Ramos (cell line): ENCODE data around the gene TRUB2.
"Not testable (repeated sequence)": the region's sequence is repeated elsewhere in the genome, so short reads cannot be mapped to it uniquely, and the experiment has no call there.

Source experiments
- in situ Hi-C: fragments of 300-500 bp; cut with MboI; formaldehyde crosslinking; loops from one replicate; pipeline ENCODE4 v1.14.3; 2022; ENCODE audit warnings: low sequenced_read_pairs; ENCODE audit not compliant: unreplicated experiment

Gene TRUB2

DNA sequence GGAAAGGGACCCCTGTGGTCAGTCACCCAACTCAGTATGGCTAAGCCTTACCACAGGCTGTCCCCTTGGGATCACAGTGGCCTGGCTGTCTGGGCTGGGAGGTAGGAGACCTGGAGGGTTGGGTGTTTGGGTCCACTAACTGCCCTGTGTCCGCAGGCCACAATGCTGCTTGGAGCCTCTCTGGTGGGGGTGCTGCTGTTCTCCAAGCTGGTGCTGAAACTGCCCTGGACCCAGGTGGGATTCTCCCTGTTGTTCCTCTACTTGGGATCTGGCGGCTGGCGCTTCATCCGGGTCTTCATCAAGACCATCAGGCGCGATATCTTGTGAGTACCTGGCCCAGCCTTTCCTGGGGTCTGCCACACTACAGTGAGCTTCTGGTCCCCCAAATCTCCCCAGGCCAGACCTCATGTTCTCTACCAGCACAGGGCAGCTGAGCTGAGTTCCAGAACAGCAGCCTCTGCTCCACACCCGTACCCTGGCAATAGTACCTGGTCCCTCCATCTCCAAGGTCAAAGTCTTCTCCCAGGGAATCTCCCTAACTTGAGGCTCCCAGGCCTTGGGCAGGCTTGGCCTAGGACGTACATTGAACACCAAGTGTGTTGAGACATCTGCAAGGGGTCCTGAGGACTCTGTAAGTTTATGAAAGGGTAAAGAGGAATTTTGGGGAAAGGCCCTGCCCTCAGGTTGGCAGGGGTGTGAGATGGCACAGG lies 20.9 kb upstream of the TRUB2 start:
- in situ Hi-C loops, result no loop called here

DNA sequence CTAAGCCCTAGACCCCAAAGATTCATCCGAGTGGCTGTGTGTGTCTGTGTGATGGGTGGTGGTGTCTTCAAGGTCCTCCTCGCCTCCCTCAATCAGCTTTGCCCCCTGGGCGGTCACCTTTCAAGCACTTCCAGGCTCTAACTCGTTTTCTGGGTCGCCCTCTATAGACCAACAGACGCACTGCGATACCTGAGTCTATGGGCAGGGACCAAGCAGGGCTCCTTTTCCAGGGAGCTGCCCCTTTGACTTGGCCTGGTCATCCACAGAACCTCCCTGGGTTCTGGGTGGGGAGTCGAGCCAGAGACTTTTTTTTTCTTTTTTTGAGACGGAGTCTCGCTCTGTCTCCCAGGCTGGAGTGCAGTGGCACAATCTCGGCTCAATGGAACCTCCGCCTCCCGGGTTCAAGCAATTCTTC lies 19.2 kb upstream of the TRUB2 start:
- in situ Hi-C loops, result no loop called here

DNA sequence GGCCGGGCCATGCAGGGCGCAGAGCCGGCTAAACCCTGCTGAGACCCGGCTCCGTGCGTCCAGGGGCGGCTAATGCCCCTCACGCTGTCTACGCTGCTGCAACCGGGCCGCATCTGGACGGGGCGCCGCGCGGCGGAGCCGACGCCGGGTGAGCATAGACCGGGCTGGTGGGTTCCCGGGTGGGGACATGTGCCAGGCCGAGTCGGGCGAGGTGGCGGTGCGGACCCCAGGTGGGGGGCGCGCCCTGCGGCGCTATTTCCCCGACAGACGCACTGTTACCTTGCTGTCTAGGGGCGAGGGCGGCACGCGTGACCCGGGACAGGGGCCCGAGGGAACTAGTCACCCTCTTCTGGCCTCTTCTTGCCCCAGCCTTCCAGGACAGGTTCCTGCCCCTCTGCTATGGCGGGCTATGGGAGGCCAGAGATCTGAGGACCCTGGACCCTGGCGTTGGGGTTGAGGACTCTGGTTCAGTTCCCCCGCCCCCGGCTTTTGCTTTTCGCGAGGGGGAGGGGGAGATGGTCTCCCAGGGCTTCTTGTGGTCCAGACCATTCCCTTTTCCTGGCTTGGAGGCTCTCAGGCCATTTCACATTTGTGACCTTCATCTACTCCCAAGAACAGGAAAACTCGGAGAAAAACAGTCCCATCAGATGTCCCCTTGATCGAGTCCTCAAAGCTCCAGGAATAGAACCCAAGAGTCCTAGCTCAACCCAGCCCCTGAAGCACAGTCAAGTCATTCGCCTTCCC lies 18.6 kb upstream of the TRUB2 start:
- in situ Hi-C loops, result no loop called here

DNA sequence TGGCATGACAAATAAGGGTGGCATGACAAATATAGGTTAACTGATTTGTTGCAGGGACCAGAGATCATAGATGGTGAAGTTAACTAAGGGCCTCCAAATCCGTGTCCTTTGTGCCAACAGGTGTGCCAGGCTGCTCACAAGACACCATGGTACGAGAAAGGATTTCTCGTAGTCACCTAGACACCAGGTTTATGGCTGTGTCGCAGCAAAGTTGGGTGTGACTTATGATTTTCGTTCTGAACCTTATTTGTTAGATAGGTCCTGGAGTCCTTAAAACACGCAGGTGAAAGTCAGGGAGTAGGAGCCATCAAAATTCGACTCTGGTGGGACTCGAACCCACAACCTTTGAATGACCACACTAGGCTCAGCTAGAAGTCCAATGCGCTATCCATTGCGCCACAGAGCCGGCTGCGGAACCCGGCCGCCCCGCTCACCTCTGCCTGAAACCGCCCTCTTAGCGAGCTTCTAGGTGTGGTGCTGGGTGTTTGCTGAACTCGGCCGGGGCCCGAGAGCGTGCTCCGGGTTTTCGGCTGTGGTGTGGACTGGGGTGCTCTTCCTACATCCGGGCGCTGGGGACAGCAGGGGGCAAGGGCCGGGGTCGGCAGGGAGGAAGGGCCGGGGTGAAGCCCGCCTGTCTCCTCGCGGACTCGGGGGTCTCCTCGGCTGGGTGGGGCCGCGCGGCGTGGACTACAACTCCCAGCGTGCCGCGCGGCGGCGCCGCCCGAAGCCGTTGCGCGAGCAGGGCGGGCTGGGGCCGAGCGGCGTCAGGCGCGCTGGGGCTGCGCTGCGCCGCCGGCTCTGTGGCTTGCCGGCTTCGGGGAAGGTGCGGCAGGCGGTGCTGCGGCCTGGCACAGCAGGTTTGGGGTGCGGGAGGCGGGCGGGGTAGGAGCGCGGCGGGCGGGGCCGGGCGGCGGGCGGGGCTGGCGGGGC lies 17.8 kb upstream of the TRUB2 start, which contains the start of gene SLC27A4:
TSS of gene SLC27A4 (plus strand) at position 767 of the 930 bp plus-strand sequence. CDS start 2,606 bp downstream, outside the sequence.
- in situ Hi-C loops, result no loop called here

DNA sequence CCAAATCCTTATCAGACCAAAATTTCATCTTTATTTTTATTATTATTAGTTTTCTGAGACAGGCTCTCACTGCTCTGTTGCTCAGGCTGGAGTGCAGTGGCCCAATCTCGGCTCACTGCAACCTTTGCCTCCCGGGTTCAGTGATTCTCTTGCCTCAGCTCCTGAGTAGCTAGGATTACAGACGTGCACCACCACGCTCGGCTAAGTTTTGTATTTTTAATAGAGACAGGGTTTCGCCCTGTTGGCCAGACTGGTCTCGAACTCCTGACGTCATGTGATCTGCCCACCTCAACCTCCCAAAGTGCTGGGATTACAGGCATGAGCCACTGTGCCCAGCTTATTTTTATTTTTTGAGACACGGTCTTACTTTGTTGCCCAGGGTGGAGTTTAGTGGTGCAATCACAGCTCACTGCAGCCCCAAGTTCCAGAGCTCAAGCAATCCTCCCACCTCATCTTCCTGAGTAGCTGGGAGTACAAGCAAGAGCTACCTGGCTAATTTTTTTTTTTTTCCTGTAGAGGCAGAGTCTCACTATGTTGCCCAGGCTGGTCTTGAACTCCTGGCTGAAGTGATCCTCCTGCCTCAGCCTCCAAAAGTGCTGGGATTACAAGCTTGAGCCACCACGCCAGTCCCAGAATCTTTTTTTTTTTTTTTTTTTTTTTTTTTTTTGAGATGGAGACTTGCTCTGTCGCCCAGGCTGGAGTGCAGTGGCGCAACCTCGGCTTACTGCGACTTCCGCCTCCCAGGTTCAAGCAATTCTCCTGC lies 16.8 kb upstream of the TRUB2 start:
- in situ Hi-C loops, result not testable (repeated sequence)

DNA sequence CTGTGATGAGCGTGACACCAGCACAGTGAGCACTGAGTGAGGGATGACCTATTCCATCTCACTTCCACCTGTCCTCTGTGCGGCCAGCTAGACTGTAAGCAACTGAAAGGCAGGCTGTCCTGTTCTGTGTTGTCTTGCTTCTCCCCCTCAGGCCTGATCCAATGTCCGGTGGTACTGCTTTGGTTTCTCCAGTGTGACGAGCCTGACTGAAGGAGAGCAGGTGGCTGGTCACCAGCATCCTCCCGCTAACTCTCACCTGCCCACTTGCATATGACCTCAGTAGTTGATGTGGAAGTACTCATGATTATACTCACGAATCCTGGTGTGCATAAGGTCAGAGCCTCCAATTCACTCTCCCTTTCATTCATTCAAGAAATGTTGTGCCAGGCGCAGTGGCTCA lies 15.7 kb upstream of the TRUB2 start:
- in situ Hi-C loops, result no loop called here

DNA sequence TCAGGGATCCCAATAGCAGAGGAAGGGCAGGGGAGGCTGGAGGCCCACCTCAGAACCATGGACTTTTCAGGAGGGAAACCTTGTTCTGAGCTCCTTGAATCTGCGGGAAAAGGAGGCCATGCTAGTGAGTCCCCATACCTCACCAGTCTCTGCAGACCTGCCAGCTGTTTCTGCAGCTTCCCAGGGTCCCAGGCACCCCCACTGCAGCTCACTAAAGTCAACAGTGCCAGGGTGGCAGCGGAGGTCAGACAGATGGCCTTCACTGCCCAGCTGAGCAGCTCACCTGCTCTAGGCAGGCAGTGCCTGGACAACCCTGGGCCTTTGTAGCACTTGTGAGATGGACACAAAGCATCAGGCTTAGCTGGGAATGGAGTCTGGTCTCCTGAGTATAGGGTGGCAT lies 13.7 kb upstream of the TRUB2 start:
- in situ Hi-C loops, result no loop called here

DNA sequence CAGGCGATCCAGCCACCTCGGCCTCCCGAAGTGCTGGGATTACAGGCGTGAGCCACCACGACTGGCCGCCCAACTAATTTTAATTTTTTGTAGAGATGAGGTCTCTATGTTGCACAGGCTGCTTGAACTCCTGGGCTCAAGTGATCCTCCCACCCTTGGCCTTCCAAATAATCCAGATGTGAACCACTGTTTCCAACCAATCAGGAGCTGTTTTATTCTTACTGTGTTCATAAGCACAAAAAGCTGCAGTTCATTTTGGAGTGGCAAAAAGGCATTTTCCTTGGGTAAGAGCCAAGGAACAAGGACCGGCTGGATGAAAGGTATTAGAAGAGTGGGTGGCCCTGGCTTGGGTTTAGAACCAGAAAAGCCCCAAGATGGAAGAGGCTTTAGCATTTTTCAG lies 12.9 kb upstream of the TRUB2 start:
- in situ Hi-C loops, result no loop called here

DNA sequence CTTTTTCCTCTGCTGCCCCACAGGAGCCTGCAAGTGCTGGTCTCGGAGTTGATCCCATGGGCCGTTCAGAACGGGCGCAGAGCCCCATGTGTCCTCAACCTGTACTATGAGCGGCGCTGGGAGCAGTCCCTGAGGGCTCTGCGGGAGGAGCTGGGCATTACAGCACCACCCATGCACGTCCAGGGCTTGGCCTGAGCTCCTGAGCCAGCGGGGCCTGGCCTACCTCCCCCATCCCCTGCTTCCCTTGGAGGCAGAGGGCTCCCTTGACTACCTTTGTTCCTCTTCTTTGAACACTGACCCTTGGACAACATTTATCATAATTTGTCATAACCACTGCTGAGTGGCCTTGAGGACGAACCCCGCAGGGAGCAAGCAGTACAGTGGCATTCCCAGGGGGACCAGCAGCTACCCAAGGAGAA lies 11.2 kb upstream of the TRUB2 start:
- in situ Hi-C loops, result no loop called here

DNA sequence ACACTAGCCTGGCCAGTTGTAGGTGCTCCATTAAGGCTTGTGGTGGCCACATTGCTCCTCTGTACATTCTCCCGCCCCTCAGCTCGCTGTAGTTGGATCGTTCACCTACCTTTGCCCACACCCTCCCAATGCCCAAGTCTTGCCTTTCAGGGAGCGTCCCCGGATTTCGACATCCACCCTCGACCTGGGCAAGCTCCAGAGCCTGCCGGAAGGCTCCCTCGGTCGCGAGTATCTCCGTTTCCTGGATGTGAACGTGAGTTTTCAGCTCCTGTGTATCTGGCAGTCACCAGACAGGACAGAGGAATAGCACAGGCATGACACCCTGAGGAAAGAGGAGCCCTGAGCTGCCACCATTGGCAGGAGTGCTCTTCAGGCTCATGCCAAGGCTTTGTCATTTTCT lies 3.4 kb upstream of the TRUB2 start:
- in situ Hi-C loops, result no loop called here

DNA sequence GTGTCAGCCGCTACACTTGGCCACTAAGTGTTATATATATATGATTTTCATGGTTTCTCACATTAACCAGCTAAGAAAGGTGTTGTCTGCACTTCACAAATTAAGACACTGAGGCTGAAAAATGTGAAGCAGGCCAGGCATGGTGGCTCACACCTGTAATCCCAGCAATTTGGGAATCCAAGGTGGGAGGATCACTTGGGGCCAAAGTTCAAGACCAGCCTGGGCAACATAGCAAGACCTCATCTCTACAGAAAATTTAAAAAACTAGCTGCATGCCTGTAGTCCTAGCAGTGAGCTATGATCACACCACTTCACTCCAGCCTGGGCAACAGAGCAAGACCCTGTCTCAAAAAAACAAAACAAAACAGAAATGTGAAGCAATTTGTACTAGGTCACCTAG lies 2.2 kb upstream of the TRUB2 start:
- in situ Hi-C loops, result no loop called here

DNA sequence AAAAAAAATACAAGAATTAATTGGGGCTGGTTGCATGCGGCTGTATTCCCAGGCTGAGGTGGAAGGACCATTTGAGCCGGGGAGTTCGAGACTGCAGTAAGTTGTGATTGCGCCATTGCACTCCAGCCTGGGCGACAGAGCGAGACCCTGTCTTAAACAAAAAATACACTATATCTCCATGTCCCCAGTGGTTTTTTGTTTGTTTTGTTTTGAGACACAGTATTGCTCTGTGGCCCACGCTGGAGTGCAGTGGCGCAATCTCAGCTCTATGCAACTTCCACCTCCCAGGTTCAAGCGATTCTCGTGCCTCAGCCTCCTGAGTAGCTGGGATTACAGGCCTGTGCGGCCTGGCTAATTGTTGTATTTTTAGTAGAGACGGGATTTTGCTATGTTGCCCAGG lies 1.5 kb upstream of the TRUB2 start:
- in situ Hi-C loops, result no loop called here

DNA sequence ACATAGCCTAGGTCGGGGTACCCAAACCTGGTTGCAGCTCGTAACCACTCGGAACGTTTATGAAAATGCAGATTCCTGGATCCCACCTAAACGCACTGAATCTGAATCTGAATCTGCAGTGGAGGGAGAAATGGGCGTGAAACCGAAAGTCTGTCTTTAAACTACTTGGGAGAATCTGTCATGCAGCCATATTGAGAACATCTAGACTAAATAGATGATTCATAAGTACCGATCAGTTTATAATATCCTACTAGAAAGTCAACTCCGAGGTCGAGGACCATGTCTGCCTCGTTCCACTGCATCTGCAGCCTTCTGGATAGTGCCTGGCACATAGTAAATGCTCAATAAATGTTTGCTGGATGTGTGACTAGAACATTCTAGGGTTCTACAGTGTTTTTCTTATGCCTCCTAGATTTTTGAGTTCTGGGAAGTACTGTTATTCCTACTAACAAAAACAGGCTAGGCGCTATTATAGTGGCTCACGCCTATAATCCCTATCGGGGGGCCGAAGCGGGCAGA lies 1.0 kb upstream of the TRUB2 start:
- in situ Hi-C loops, result no loop called here

DNA sequence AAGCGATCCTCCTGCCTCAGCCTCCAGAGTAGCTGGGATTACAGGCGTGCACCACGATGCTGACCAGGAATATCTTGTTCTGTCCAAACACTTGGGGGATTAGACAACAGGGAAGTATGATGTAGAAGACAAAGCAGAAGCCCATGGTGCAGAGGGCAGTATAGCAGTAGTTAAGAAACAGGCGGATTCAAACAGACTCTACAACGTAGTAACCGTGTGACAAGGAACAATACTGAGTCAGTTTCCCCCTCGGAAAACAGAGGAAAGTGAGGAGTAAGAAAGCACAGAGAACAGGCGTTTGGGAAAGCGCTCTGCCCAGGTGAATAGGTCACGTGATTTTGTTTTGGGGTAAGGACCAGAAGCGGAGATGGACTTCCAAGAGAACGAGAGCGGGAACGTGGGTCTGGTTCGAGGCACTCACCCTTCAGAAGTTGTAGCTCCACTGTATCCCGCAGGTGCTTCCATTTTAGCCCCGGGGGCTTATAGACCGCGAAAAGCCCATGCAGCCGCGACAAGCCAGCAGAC lies 306 bp downstream of the TRUB2 start:
- in situ Hi-C loops, result no loop called here

DNA sequence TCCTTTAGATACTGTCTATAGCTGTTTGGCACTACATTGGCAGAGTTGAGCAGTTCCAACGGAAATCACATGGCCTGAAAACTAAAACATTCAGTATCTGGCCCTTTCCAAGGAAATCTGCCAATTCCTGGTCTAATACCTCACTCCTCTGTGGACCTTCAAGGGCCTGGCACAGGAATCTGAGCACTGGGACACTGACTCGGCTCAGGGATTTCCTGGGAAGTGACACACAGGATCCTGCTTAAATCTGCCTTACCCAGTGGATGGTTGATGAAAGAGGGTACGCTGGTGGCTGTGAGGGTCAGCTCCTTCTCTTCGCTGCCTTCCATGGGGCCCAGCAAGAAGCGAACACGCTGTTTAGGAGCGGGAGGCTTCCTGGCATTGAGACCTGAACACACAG lies 904 bp downstream of the TRUB2 start:
- in situ Hi-C loops, result no loop called here

DNA sequence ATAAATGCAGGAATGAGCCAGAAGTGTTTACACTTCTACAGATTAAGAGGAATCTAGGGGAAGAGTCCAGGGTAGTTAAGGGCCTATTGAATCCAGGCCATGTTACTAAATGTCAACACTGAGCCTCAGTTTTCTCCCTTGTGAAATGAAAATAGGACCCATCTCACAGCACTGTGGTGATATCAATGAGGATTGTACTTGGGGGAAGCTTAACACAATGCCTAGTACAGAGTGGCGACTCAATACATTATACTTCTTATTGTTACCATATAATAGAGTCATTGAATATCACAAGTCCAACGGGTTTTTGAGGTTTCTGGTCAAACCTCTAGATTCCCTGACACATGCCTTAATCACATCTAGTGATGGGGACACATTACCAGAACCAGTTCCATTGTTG lies 4.6 kb downstream of the TRUB2 start:
- in situ Hi-C loops, result no loop called here

DNA sequence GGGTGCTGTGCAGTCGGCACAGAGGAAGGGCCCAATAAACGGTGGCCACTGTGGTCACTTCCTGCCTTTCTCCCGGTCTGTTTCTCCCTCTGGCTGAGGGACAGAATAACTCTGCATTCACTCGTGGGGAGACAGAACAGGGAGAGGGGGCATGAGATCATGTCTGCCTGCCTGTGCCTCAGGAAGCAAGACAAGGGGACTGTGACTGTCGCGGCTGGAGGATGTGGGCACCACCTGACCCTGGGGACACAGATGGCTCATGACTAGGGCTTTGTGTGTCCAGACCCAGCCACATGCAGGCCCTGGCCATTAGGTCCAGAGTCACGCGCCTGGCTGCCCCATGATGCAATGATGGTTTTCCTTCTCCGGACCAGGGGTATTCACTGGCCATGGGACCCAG lies 5.8 kb downstream of the TRUB2 start:
- in situ Hi-C loops, result no loop called here

DNA sequence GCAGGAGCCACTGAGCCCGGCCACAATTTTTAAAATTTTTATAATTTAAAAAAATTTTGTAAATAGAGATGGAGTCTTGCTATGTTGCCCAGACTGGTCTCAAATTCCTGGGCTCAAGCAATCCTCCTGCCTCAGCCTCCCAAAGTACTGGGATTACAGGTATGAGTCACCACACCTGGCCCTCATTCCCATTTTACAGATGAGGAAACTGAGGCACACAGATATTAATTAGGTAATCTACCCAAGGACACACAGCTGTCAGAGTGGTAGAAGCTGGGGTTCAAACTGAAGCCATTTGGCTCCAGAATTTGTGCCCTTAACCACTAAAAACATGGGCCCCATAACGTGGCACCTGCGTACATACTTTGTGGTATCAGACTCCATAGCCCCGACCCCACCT lies 7.5 kb downstream of the TRUB2 start:
- in situ Hi-C loops, result no loop called here

DNA sequence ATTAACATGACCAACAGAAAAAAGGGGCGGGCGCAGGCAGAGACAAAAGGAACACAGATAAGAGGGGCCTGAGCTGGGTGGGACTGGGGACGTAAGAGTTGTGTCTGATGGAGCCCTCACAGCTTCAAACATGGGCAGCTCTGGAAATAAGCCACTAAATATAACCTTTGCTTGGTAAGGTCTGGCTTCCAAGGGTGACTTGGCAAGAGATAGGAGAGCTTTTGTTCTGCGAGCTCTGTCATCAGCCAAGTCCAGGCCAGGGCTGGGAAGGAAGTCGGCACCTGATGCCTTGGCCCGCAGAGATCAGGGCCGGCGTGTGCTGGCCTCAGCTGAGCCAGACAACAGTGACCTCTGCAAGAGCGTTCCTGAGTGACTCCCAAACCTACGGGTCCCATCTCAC lies 11.8 kb downstream of the TRUB2 start:
- in situ Hi-C loops, result no loop called here

DNA sequence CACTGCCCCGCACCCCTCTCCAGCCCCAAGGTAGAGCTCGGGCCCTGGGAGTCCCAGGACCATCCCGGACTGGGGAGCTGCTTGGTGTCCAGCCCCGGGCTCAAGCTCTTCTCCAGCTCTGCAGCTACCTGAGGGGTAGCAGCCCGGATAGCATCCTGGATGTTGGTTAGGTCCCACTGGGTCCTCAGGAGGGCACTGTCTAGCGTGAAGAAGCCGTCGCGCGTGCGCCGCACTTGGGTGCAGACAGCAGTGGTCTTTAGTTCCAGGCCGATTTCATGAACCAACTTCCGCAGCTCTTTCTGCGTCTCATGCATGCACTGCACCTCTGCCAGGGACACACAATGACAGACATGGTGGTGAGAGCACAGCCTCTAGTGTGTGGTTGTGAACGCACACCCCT lies 12.7 kb downstream of the TRUB2 start:
- in situ Hi-C loops, result no loop called here
